HG03045 (cell line): ENCODE results near the gene ZRANB1.
A peak's percentile ranks its signal among the peaks of the same experiment; 100 is the strongest.
"Not testable (repeated sequence)": the region's sequence is repeated elsewhere in the genome, so short reads cannot be mapped to it uniquely, and the experiment has no call there.

ENCODE experiments used
- ATAC-seq: cut with Tn5 transposase; IDR thresholded peaks from one replicate; pipeline ENCODE4 v1.9.1; 2021; ENCODE audit warnings: mild to moderate bottlenecking, moderate library complexity; ENCODE audit not compliant: unreplicated experiment

The ZRANB1 gene

GRCh38 chr10:124941823-124942222 is at the start of gene ZRANB1:
TSS of gene ZRANB1 (plus strand) at chr10:124942123. CDS start at chr10:124942494, 371 bp downstream.
- no peak for ATAC-seq

DNA sequence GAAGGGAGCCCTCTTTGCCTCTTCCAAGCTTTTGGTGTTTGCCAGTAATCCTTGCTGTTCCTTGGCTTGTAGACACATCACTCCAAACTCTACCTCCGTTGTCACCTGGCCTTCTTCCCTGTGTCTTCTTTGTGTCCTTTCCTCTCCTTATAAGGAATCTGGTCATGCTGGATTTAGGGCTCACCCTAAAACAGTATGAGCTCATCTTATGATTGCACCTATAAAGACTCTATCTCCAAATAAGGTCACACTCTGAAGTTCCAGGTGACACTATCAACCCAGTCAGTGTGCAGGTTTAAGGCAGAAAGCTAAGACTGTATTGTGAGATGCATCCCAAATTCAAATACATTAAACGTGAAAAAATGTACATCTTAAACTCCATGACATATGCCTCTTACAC is 49.0 kb upstream of the ZRANB1 start:
- no peak for ATAC-seq

GRCh38 chr10:124894569-124895215 is 47.2 kb upstream of the ZRANB1 start:
- no peak for ATAC-seq

- ATAC-seq: no peak
These were observed 45.2 kb upstream of the ZRANB1 start for GRCh38 chr10:124896751-124897150.

- no peak for ATAC-seq
These were observed 43.5 kb upstream of the ZRANB1 start for GRCh38 chr10:124898471-124898870.

GRCh38 chr10:124899151-124899550 is 42.8 kb upstream of the ZRANB1 start:
- no peak for ATAC-seq

DNA sequence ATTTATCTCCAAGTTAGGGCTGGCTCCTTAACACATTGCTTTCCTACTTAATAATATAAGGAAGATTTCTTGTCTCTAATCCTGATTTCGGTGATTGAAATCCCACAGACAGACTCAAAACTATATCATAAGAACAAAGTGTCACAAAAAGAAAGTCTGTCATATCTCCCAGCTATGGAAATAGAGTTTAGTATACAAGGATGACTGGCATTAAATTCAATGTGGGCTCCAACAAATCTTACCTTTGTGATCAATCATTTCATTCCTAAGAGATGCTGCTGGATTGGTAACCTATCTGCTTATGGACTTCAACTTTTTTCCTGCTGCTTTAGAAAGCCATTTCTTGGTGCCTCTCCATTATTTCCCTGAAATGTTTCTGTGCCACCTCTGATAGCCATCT is 39.5 kb upstream of the ZRANB1 start:
- ATAC-seq: no peak

- no peak for ATAC-seq
These were observed 38.8 kb upstream of the ZRANB1 start for GRCh38 chr10:124903111-124903510.

GRCh38 chr10:124904796-124905195 is 37.1 kb upstream of the ZRANB1 start:
- ATAC-seq: no peak

- no peak for ATAC-seq
These were observed 35.3 kb upstream of the ZRANB1 start for GRCh38 chr10:124906551-124907001.

DNA sequence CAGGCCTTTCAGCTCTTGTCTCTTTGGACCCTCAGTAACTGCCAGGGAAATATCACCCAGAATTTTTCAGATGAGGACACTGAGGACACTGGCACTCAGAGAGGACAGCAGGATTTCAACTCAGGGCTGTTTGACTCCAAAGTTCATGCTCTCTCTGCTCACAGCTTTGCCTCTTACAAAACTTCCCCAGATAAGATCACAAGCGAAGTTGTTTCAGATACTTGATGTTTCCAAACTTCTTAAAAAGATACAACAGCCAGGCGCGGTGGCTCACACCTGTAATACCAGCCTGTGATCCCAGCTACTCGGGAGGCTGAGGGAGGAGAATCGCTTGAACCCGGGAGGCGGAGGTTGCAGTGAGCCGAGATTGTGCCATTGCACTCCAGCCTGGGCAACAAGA is 32.4 kb upstream of the ZRANB1 start:
- ATAC-seq: no peak

GRCh38 chr10:124911124-124912067 is 30.5 kb upstream of the ZRANB1 start:
- no peak for ATAC-seq

DNA sequence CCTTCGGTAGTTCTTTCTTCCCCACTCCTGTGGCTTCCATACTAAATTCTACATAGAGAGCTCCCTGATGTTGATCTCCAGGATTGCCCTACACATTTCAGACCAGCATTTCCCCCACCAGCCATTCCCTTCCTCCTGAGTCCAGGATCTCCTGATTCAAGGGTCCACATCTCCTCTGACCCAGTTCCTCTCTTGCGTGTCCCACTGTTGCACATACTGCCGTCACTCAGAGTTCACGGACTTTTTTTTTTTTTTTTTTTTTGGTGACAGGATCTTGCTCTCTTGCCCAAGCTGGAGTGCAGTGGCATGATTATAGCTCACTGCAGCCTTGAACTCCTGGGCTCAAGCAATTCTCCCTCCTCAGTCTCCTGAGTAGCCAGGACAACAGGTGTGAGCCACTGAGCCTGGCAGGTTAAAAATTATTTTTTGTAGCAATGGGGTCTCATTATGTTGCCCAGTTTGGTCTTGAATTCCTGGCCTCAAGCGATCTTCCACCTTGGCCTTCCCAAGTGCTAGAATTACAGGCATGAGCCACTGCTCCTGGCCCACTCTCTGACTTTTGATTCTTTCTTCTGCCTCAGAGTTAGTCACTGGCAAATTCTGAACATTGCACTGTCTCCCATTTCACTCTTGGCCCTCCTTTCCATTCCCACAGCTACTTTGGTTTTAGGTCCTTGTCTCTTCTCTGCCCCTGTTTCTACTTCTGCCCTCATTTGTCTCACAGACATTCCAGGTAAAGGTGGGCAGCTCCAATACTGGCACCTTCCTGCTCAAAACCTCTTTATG is 29.6 kb upstream of the ZRANB1 start:
- no peak for ATAC-seq

DNA sequence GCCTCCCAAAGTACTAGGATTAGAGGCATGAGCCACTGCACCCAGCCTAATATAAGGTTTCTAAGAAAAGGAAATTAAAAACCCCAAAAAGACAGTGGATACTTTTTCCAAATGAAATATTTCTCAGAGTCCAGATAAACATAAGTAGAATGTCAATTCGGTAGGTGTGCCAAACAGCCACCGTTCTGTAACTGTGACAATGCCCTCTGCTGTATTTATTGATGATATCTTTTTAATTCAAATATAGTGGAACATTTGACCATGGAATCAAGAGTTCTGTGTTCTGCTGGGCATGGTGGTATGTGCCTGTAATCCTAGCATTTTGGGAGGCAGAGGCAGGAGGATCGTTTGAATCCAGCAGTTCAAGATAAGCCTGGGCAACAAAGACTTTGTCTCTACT is 28.8 kb upstream of the ZRANB1 start:
- no peak for ATAC-seq

GRCh38 chr10:124914398-124914797 is 27.5 kb upstream of the ZRANB1 start:
- not testable (repeated sequence) for ATAC-seq

GRCh38 chr10:124916098-124916584 is 25.8 kb upstream of the ZRANB1 start:
- peak; percentile 4 for ATAC-seq

DNA sequence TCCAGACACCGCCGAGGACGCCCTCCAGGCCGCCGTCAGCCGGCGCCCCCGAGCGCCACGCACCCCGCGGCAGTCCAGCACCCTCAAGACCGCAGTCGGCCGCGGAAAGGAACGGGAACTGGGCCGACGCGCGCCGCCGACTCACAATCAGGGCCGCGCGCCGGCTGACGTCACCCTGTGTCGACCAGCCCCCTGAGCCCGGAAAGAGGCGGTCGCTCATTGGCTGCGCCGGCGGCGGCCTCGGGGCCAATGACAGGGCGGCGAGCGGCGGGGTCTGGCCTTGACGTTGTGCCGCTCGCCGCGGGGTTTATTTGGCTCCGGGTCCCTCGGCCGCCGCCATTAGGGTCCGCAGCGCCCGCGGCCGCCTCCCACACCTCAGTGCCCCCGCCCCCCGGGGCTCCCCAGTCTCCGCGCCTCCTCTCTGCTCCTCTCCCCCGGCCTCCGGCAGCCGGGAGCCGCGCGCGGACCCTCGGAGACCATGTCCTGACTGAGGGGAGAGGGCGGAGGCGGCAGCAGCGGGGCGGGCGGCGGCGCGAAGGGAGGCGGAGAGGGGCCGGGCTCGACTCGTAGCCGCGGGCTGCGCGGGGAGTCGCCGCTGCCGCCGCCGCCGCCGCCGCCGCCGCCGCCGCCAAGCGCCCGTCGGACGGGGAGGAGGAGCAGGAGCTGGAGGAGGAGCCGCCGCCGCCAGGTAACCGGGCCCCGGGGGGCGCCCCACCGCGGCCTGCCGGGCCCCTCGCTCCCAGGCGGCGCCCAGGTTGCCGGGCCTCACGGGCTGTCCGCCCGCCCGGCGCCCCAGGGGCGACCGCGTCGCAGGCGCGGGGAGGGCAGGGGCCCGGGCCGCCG is 25.1 kb upstream of the ZRANB1 start:
- ATAC-seq: peak; percentile 94

DNA sequence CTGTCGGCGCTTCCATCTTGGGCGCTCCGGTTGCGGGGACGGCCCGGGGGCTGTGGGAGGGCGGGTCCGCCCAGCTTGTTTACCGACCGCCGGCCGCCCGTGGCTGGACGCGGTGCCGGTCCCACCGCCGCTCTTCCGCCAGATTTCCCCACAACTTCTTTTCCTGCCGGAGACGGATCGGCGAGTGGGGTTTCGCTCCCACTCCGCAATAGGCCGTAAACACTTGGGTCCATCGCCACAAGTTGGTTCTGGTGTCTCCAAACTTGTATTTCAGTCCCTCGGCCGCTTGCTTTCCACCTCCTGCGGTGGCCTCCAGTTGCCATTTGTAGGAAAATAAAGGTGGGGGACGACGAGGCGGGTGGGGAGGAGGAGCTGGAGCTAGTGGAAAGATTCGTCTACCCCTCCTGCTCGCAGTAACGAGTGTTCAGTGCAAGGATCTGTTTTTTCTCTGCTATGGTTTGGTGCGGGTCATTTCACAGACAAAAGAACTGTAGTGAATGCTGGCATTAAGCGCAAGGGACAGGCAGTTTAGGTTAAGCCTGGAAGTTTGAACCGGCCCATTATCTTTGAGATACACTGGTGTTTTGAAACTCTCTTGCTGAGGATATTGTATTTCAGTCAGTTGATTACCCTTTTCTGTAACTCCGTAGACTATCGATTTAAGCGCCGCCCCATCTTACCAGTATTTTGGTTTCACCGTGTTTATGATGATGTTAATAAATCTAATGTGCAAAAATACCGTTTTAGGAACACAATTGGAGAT is 24.3 kb upstream of the ZRANB1 start:
- peak; percentile 1 for ATAC-seq

DNA sequence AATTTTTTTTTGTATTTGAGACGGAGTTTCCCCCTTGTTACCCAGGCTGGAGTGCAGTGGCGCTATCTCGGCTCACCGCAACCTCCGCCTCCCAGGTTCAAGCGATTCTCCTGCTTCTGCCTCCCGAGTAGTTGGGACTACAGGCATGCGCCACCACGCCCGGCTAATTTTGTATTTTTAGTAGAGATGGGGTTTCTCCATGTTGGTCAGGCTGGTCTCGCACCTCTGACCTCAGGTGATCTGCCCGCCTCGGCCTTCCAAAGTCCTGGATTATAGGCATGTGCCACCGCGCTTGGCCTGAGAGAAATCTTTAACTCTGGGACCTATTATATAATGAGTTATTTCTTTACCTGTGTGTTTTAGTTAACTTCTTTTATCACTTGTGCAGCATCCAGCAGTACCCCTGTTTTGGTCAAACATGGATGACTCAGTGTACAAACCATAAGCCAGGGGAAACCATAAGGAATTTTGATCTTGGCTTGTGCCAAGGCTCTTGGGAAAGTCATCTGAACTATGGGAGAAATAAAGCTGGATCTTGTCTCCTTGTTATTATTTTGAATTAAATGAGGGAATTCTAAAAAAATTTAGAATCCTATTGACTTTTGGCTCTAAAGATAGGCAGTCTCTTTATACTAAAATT is 23.6 kb upstream of the ZRANB1 start:
- no peak for ATAC-seq
